PFSK-1 (cell line): ENCODE results near the gene FADS2.

Source experiments
- FOXP2 ChIP-seq: optimal IDR thresholded peaks from 2 replicates; pipeline ENCODE3; 2011; ENCODE audit warnings: borderline replicate concordance, control low read depth, inconsistent platforms; ENCODE audit not compliant: insufficient read depth; ENCODE audit errors: extremely low read length, extremely low read depth
- POLR2AphosphoS5 ChIP-seq: IDR thresholded peaks from 2 replicates; pipeline ENCODE4 v1.6.1; 2012; ENCODE audit warnings: low read depth, mild to moderate bottlenecking, control low read depth, low read length, moderate library complexity
- REST ChIP-seq, 2 experiments: IDR thresholded peaks; 2 replicates each; pipeline versions ENCODE4 v1.6.1 to v1.8.0; 2011 to 2012; ENCODE audit warnings: low read depth in 2 of 2, low read length in 2 of 2, control low read depth in 1 of 2, inconsistent platforms in 1 of 2, mild to moderate bottlenecking in 1 of 2, moderate library complexity in 1 of 2; ENCODE audit not compliant: insufficient read depth in 1 of 2
- SIN3A ChIP-seq: IDR thresholded peaks from 2 replicates; pipeline ENCODE4 v1.6.1; 2012; ENCODE audit warnings: mild to moderate bottlenecking, low read length, moderate library complexity, borderline replicate concordance; ENCODE audit not compliant: insufficient read depth
- TAF1 ChIP-seq: IDR thresholded peaks from 2 replicates; pipeline ENCODE4 v1.6.1; 2012; ENCODE audit warnings: low read length, control low read depth, borderline replicate concordance; ENCODE audit not compliant: insufficient read depth

The FADS2 gene

GRCh38 chr11:61797263-61797944 lies 30.7 kb upstream of the FADS2 start:
- TF ChIP-seq FOXP2 (no peak), POLR2AphosphoS5 (peak; percentile 51; the same call in 1 of the 2 replicates), SIN3A (no peak)

- no peak for TF ChIP-seq REST (IDR thresholded peaks at IDR 0.05; ENCODE audit: insufficient read depth in 1 of 2, low read depth in 2 of 2, low read length in 2 of 2)
- no peak for TF ChIP-seq POLR2AphosphoS5
- no peak for TF ChIP-seq SIN3A
- no peak for TF ChIP-seq FOXP2
- TF ChIP-seq TAF1: no peak
These were observed 28.3 kb upstream of the FADS2 start for GRCh38 chr11:61799665-61800284.

GRCh38 chr11:61800331-61801281 lies 27.5 kb upstream of the FADS2 start:
- TF ChIP-seq TAF1 (no peak), SIN3A (no peak), POLR2AphosphoS5 (no peak), FOXP2 (no peak), REST (IDR thresholded peaks at IDR 0.05; ENCODE audit: insufficient read depth in 1 of 2, low read depth in 2 of 2, low read length in 2 of 2) (no peak)

- no peak for TF ChIP-seq TAF1
- TF ChIP-seq SIN3A: no peak
- TF ChIP-seq FOXP2: no peak
- TF ChIP-seq REST (IDR thresholded peaks at IDR 0.05; ENCODE audit: insufficient read depth in 1 of 2, low read depth in 2 of 2, low read length in 2 of 2): no peak
- TF ChIP-seq POLR2AphosphoS5: no peak
These were observed 25.5 kb upstream of the FADS2 start for GRCh38 chr11:61802605-61803004.

GRCh38 chr11:61803889-61804647 lies 24.0 kb upstream of the FADS2 start:
- TF ChIP-seq SIN3A: no peak
- TF ChIP-seq FOXP2: no peak
- no peak for TF ChIP-seq TAF1
- no peak for TF ChIP-seq POLR2AphosphoS5
- TF ChIP-seq REST (IDR thresholded peaks at IDR 0.05; ENCODE audit: insufficient read depth in 1 of 2, low read depth in 2 of 2, low read length in 2 of 2): no peak
